ENCODE results near the gene ADM2. TPM values are rescaled to one million over a fixed set of nuclear protein-coding genes. Genes with fewer than 3 reads are reported as not detected.
A peak's percentile ranks its signal among the peaks of the same experiment; 100 is the strongest.

The ADM2 gene
- total and polyA plus RNA-seq, 2 of the 13 experiments (the other 11 are each of a cell fraction or from before 2014, with no cell fraction given) = 1.2 to 3.0 TPM

GRCh38 chr22:50531962-50532674 lies 50.8 kb downstream of the ADM2 start (continued):
- TF ChIP-seq, protein P1, sequence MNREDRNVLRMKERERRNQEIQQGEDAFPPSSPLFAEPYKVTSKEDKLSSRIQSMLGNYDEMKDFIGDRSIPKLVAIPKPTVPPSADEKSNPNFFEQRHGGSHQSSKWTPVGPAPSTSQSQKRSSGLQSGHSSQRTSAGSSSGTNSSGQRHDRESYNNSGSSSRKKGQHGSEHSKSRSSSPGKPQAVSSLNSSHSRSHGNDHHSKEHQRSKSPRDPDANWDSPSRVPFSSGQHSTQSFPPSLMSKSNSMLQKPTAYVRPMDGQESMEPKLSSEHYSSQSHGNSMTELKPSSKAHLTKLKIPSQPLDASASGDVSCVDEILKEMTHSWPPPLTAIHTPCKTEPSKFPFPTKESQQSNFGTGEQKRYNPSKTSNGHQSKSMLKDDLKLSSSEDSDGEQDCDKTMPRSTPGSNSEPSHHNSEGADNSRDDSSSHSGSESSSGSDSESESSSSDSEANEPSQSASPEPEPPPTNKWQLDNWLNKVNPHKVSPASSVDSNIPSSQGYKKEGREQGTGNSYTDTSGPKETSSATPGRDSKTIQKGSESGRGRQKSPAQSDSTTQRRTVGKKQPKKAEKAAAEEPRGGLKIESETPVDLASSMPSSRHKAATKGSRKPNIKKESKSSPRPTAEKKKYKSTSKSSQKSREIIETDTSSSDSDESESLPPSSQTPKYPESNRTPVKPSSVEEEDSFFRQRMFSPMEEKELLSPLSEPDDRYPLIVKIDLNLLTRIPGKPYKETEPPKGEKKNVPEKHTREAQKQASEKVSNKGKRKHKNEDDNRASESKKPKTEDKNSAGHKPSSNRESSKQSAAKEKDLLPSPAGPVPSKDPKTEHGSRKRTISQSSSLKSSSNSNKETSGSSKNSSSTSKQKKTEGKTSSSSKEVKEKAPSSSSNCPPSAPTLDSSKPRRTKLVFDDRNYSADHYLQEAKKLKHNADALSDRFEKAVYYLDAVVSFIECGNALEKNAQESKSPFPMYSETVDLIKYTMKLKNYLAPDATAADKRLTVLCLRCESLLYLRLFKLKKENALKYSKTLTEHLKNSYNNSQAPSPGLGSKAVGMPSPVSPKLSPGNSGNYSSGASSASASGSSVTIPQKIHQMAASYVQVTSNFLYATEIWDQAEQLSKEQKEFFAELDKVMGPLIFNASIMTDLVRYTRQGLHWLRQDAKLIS (CRISPR knock-in tag; IDR thresholded peaks at IDR 0.05) = no peak
- TF ChIP-seq HOXA5 (CRISPR knock-in tag; IDR thresholded peaks at IDR 0.05) (peak; percentile 24; the same call in 1 of the 2 replicates), ZMYM3 (CRISPR knock-in tag; IDR thresholded peaks at IDR 0.05) (no peak), MLXIP (CRISPR knock-in tag; IDR thresholded peaks at IDR 0.05; ENCODE audit: borderline replicate concordance) (no peak), JUNB (CRISPR knock-in tag; IDR thresholded peaks at IDR 0.05; ENCODE audit: borderline replicate concordance) (no peak), ZNF362 (CRISPR knock-in tag; IDR thresholded peaks at IDR 0.05; ENCODE audit: borderline replicate concordance) (no peak), ZNF572 (CRISPR knock-in tag; IDR thresholded peaks at IDR 0.05) (no peak), CREB1 (IDR thresholded peaks at IDR 0.05) (no peak), CREB1 (CRISPR knock-in tag; IDR thresholded peaks at IDR 0.05) (no peak), CENPT (CRISPR knock-in tag; IDR thresholded peaks at IDR 0.05; ENCODE audit: low read depth) (no peak), TAF15 (IDR thresholded peaks at IDR 0.05; ENCODE audit: low read depth, low read length, poor library complexity, severe bottlenecking) (no peak), SMAD9 (CRISPR knock-in tag; IDR thresholded peaks at IDR 0.05) (no peak), BHLHE40 (IDR thresholded peaks at IDR 0.05; ENCODE audit: low read length) (no peak), ZNF232 (CRISPR knock-in tag; IDR thresholded peaks at IDR 0.05; ENCODE audit: borderline replicate concordance) (no peak), ATF5 (CRISPR knock-in tag; IDR thresholded peaks at IDR 0.05; ENCODE audit: low read depth) (no peak), RNF2 (conservative IDR thresholded peaks at IDR 0.05; ENCODE audit: low read depth) (no peak), ZNF792 (CRISPR knock-in tag; IDR thresholded peaks at IDR 0.05) (no peak), ARID2 (CRISPR knock-in tag; IDR thresholded peaks at IDR 0.05; ENCODE audit: borderline replicate concordance) (no peak)
- TF ChIP-seq, protein P2, sequence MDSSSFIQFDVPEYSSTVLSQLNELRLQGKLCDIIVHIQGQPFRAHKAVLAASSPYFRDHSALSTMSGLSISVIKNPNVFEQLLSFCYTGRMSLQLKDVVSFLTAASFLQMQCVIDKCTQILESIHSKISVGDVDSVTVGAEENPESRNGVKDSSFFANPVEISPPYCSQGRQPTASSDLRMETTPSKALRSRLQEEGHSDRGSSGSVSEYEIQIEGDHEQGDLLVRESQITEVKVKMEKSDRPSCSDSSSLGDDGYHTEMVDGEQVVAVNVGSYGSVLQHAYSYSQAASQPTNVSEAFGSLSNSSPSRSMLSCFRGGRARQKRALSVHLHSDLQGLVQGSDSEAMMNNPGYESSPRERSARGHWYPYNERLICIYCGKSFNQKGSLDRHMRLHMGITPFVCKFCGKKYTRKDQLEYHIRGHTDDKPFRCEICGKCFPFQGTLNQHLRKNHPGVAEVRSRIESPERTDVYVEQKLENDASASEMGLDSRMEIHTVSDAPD (CRISPR knock-in tag; IDR thresholded peaks at IDR 0.05) = no peak

Data from HepG2 (cell line).